GM21723 (cell line): ENCODE results near the gene RASAL1.

Experiments used
- ATAC-seq: cut with Tn5 transposase; IDR thresholded peaks from one replicate; pipeline ENCODE4 v1.9.1; 2021; ENCODE audit warnings: mild to moderate bottlenecking, moderate library complexity; ENCODE audit not compliant: unreplicated experiment

Gene RASAL1

GRCh38 chr12:113098441-113099028 lies 37.0 kb downstream of the RASAL1 start:
- no peak for ATAC-seq

- no peak for ATAC-seq
Measured at GRCh38 chr12:113097716-113098440, 37.7 kb downstream of the RASAL1 start.

GRCh38 chr12:113096675-113097461 lies 38.7 kb downstream of the RASAL1 start:
- ATAC-seq, result no peak

- no peak for ATAC-seq
Measured at GRCh38 chr12:113095405-113095804, 40.2 kb downstream of the RASAL1 start.

- ATAC-seq, result no peak
Measured at GRCh38 chr12:113094738-113095137, 40.8 kb downstream of the RASAL1 start.

- ATAC-seq, result no peak
Measured at GRCh38 chr12:113093409-113094101, 42.0 kb downstream of the RASAL1 start.

- ATAC-seq, result no peak
Measured at GRCh38 chr12:113092607-113093408, 42.8 kb downstream of the RASAL1 start.

- ATAC-seq, result no peak
Measured at GRCh38 chr12:113091506-113091905, 44.1 kb downstream of the RASAL1 start.

GRCh38 chr12:113090740-113091139 lies 44.8 kb downstream of the RASAL1 start:
- ATAC-seq, result no peak

- no peak for ATAC-seq
Measured at GRCh38 chr12:113089839-113090238, 45.7 kb downstream of the RASAL1 start.

- ATAC-seq, result no peak
Measured at GRCh38 chr12:113088971-113089756, 46.4 kb downstream of the RASAL1 start.

- ATAC-seq, result no peak
Measured at GRCh38 chr12:113088037-113088436, 47.5 kb downstream of the RASAL1 start.

- ATAC-seq, result no peak
Measured at GRCh38 chr12:113087193-113087592, 48.4 kb downstream of the RASAL1 start.

- ATAC-seq, result no peak
Measured at GRCh38 chr12:113086249-113087164, 49.1 kb downstream of the RASAL1 start.

- ATAC-seq, result no peak
Measured at GRCh38 chr12:113083863-113084435, 51.6 kb downstream of the RASAL1 start.

- ATAC-seq, result peak; percentile 67
Measured at GRCh38 chr12:113082486-113083148, 52.9 kb downstream of the RASAL1 start.

GRCh38 chr12:113081873-113082272 lies 53.7 kb downstream of the RASAL1 start:
- ATAC-seq, result no peak

- ATAC-seq, result no peak
Measured at GRCh38 chr12:113077859-113078255, 57.7 kb downstream of the RASAL1 start.
